Measurements from ENCODE around the gene SNRNP70. TPM values are rescaled to one million over a fixed set of nuclear protein-coding genes. Genes with fewer than 3 reads are reported as not detected.

SNRNP70 gene
- total and polyA plus RNA-seq, 5 donors, result 117 to 146 (median 144) TPM

DNA sequence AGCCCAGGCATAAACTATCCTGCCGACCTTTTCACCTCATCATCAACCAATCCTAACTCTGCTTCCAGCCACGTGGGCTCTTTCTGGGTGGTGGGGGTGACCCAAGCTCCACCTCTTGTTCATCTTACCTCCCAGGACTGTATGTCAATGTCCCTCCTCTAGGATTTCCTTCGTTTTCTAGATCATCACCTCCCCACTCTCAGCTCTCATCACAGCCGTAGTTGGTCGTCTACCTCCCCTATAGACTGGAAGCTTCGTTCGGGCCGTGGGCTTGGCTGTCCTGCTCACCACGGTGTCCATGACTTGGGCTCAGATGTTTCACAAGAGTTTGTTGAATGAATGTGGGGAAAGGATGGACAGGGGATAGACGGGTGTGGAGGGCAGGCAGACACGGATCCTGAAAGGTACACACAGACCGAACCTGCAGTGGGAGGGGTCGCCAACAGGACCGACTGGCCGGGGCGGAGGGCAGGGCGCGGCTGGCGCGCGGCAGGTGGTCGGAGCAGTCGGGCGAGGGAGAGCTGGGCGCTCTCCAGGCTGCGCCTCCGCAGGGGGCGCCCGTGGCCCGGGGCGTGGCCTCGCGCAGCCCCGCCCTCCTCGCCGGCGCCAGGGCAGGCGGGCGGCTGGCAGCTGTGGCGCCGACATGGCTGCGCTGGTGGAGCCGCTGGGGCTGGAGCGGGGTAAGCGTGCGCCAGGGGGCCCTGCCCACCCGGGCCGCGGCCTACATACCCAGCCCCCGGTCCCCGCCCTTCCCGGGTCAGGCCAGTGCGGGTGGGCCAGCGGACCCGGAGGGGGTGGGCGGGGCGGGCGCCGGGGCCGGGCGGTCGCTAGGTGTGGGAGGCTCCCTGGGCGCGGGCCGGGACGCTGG, 28.7 kb downstream of the SNRNP70 start, which contains the start of gene LIN7B:
LIN7B (plus strand) TSS at position 609 of the 868 bp plus-strand sequence; CDS start at position 644, 35 bp downstream.
- Histone ChIP-seq H3K4me1 (ENCODE audit: control insufficient read depth, insufficient read depth, low read length) (peaks cover 3% of the 10 kb centered on the region), H3K9me3 (ENCODE audit: control insufficient read depth, low read length) (no peaks in the 10 kb centered on the region), H3K4me3 (ENCODE audit: low read length) (peak within 1 kb of the TSS; percentile 83), H3K27me3 (ENCODE audit: control insufficient read depth, insufficient read depth) (no peaks in the 10 kb centered on the region), H3K27ac (ENCODE audit: low read length) (peak within 1 kb of the TSS; percentile 86)
- DNase-seq (peak; percentile 75 to 92 (median 91)), ATAC-seq (peak; percentile 59 to 68)
- 2% methylated on average over 66 of the region's 66 CpGs for WGBS
- intact Hi-C loops (cut with DNase I), result no loop called here

DNA sequence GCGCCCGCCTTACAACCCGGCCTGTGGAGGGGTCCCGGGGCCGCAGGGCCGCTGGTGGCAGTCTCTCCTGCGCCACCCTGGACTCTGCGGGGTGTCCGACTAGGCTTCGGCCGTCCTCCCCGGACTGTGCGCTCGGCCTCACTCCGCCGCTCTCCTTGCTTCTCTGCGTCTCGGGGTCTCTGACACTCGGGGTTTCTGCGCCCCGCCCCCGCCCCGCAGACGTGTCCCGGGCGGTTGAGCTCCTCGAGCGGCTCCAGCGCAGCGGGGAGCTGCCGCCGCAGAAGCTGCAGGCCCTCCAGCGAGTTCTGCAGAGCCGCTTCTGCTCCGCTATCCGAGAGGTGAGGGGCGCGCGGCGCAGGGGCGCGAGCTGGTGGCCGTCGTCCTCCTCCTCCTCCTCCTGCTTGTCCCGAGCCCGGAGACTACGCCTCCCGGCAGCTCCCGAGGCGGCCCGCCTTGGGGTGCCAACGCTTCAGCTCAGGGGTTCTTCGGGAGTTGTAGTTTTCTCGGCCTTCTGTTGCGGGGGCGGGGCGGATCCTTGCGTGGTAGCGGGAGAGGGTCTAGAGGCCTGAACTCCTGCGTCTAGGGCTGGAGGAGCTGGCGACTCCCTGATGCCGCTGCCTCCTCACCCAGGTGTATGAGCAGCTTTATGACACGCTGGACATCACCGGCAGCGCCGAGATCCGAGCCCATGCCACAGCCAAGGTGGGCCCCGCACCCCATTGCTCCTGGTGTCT, 29.5 kb downstream of the SNRNP70 start:
- peak; percentile 77 to 92 (median 92) for DNase-seq
- Histone ChIP-seq H3K4me3 (ENCODE audit: low read length) (peak overlapping the region; percentile 83), H3K4me1 (ENCODE audit: control insufficient read depth, insufficient read depth, low read length) (peaks cover 3% of the 10 kb centered on the region), H3K27ac (ENCODE audit: low read length) (peak overlapping the region; percentile 86), H3K9me3 (ENCODE audit: control insufficient read depth, low read length) (no peaks in the 10 kb centered on the region), H3K27me3 (ENCODE audit: control insufficient read depth, insufficient read depth) (no peaks in the 10 kb centered on the region)
- ATAC-seq, result peak; percentile 31 to 43
- intact Hi-C loops (cut with DNase I), result loop anchor here in 1 of 4 donors (5.0 kb wide), 1 partner anchor 38 kb away; no protein-coding TSS in a partner anchor
- 7% methylated on average over 68 of the region's 68 CpGs for WGBS

DNA sequence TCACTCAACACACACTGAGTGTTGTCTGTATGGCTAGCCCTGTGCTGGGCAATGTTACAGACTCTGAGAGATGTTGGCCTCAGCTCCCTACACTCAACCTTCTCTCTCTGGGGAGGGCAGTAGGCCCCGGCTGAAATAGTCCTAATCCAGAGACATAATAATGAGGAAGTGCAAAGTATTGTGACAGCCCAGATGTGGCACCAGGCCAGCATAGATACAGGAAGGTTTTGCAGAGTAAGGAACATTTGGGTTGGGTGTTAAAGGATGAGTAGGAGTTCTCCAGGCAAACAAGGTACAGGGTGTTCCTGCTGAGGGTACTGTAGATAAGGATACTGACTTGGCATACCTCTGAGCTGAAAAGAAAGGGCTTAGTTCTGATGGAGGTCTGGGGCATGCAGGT, 31.3 kb downstream of the SNRNP70 start:
- H3K4me1 ChIP-seq (ENCODE audit: control insufficient read depth, insufficient read depth, low read length), result peaks cover 3% of the 10 kb centered on the region
- ATAC-seq, result no peak
- no peak overlapping the region for H3K4me3 ChIP-seq (ENCODE audit: low read length)
- peak; percentile 57 to 86 (median 79) for DNase-seq
- intact Hi-C loops (cut with DNase I), result loop anchor here in 1 of 4 donors (5.0 kb wide), 1 partner anchor 36 kb away; no protein-coding TSS in a partner anchor
- 29% methylated on average over 1 of the region's 1 CpG for WGBS
- H3K9me3 ChIP-seq (ENCODE audit: control insufficient read depth, low read length), result no peaks in the 10 kb centered on the region
- H3K27ac ChIP-seq (ENCODE audit: low read length), result no peak overlapping the region
- H3K27me3 ChIP-seq (ENCODE audit: control insufficient read depth, insufficient read depth), result no peaks in the 10 kb centered on the region

DNA sequence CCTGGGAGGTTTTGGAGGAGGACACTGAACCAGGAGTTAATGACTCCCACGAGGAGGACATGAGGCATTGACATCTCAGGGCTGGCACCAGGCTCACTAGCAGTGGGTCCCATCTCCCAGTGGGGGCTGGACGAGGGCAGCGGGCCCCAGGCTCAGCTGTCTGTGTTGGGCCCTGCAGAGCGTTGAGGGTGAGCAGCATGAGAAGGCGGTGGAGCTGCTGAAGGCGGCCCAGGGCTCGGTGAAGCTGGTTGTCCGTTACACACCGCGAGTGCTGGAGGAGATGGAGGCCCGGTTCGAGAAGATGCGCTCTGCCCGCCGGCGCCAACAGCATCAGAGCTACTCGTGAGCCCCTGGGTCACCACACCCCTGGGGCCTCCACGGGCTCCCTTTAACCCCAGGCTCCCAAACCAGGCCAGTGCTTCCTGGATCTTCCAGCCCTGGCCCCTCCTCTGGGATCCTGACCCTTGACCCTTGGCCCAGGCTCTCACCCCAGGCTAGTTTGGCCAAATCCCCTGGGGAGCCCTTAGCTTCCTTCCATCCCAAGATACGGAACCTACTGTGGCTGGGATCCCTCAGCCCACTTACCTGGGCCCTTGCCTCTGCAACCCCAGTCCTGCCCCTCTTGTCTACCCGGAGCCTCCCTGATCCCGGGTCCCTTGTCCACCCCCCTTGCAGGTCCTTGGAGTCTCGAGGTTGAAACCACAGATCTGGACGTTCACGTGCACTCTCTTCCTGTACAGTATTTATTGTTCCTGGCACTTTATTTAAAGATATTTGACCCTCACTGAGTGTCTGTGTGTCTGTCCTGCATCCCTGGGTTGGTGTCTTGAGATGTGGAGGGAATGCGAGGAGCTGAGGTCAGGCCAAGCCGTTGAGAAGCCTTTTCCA, 32.7 kb downstream of the SNRNP70 start:
- Histone ChIP-seq H3K4me3 (ENCODE audit: low read length) (peak overlapping the region; percentile 66), H3K27me3 (ENCODE audit: control insufficient read depth, insufficient read depth) (no peaks in the 10 kb centered on the region), H3K9me3 (ENCODE audit: control insufficient read depth, low read length) (no peaks in the 10 kb centered on the region), H3K4me1 (ENCODE audit: control insufficient read depth, insufficient read depth, low read length) (peaks cover 3% of the 10 kb centered on the region), H3K27ac (ENCODE audit: low read length) (peak overlapping the region; percentile 99)
- ATAC-seq (no peak), DNase-seq (peak in 2 of 3 donors; percentile 64 to 77)
- WGBS, result 63% methylated on average over 26 of the region's 26 CpGs
- intact Hi-C loops (cut with DNase I), result loop anchor here in 1 of 4 donors (5.0 kb wide), 1 partner anchor 34 kb away; no protein-coding TSS in a partner anchor

DNA sequence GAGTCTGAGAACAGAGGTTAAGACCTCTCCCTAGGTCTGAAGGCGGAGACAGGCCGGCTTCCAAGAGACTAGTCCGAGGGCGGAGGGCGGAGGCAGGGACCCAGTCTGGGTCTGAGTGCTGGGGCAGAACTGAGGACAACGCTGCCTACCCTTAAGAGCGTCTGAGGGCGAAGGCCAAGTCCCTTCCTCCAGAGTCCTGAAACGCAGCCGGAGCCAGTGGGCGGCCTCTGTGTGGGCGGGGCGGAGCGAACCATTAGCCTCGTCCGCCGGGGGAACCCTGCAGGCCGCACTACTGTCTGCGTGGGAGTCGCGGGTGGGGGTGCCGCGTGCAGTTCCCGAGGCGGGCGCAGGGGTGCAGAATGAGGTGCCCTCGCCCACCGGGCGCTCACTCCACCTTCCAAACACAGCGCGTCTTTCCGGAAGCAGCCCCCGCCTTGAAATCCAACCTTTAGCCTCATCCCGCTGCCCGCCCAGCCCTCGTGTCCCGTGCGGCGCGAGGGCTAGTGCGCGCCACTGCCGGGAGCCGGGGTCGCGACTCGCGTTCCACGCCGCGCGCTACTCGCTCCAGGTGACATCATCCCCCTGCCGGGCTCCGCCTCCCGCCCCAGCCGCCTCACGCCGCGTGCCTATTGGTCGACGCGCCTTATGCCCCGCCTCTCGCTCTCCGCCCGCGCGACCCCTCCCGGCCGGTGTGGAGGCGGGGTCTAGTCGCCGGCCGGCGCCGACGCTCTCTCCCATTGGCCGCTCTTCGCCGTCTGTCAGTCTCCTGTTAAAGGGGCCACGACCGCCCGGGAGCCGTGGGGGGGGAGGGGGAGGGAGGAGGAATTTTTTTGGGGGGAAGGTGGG, 33.5 kb downstream of the SNRNP70 start, which contains the start of gene C19orf73:
C19orf73 (minus strand) TSS at position 579 of the 846 bp plus-strand sequence; CDS start at position 458, 121 bp downstream.
- H3K27ac ChIP-seq (ENCODE audit: low read length), result peak within 1 kb of the TSS; percentile 99
- H3K9me3 ChIP-seq (ENCODE audit: control insufficient read depth, low read length), result no peaks in the 10 kb centered on the region
- peaks cover under 1% of the 10 kb centered on the region for H3K4me1 ChIP-seq (ENCODE audit: control insufficient read depth, insufficient read depth, low read length)
- no peaks in the 10 kb centered on the region for H3K27me3 ChIP-seq (ENCODE audit: control insufficient read depth, insufficient read depth)
- H3K4me3 ChIP-seq (ENCODE audit: low read length), result peak within 1 kb of the TSS; percentile 66
- DNase-seq (peak; percentile 95 to 99 (median 98)), ATAC-seq (peak; percentile 92 to 93)
- intact Hi-C loops (cut with DNase I), result loop anchor here in 1 of 4 donors (5.0 kb wide), 1 partner anchor 34 kb away; no protein-coding TSS in a partner anchor
- under 1% methylated on average over 85 of the region's 85 CpGs for WGBS

DNA sequence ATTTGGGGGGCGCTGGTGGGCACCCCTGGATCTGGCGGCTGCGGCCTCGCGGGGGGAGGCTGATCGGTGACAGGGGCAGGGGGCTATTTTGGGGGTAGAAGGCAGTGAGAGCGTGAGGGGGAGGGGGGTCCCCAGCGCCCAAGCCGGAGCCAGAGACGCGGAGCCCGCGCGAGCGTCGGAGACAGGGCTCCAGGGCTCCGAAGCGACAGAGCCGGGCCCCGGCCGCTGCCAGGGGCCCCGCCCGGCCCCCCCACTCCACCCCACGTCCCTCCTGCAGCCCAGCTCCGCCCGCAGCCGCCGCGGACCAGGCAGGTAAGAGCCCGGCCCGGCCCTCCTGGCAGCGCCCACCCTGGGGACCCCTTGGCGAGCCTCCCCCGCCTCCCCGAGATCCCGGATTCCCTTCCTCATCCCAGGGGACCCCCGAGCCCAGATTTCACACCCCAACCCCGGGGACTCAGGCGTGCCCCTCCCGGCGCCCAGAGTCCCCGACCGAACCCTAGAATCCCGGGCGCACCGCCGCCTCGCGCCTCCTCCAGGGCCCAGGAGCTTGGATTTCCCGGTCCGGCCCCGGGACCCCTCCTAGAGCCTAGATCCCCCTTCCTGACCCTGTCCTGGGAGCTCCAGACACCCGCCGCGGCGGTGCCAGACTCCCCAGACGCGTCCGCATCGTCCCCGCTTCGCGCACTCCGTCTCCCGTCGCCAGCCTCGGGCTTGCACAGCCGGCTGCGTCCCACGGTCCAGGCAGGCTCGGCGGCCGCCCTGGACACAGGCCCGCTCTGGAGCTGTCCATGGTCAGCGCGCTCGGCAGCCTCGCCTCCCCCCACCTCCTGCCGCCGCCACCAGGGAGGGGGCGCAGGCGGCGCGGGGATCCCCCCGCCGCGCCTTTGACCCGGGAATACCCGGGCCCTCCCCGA, 34.4 kb downstream of the SNRNP70 start, which contains the start of gene PPFIA3:
PPFIA3 (plus strand) TSS at position 134 of the 914 bp plus-strand sequence. CDS start 8,330 bp downstream, outside the sequence.
- H3K9me3 ChIP-seq (ENCODE audit: control insufficient read depth, low read length), result no peaks in the 10 kb centered on the region
- DNase-seq (peak; percentile 75 to 91 (median 91)), ATAC-seq (peak; percentile 58 to 65)
- peak within 1 kb of the TSS; percentile 99 for H3K27ac ChIP-seq (ENCODE audit: low read length)
- H3K27me3 ChIP-seq (ENCODE audit: control insufficient read depth, insufficient read depth), result no peaks in the 10 kb centered on the region
- H3K4me3 ChIP-seq (ENCODE audit: low read length), result peak within 1 kb of the TSS; percentile 66
- no peaks in the 10 kb centered on the region for H3K4me1 ChIP-seq (ENCODE audit: control insufficient read depth, insufficient read depth, low read length)
- intact Hi-C loops (cut with DNase I), result loop anchor here in 2 of 4 donors (5.0 kb wide), 2 partner anchors 33 to 38 kb away; partner anchors contain the start of genes HRC (in 1 of the 2) and TRPM4 (in 1 of the 2)
- under 1% methylated on average over 90 of the region's 90 CpGs for WGBS

DNA sequence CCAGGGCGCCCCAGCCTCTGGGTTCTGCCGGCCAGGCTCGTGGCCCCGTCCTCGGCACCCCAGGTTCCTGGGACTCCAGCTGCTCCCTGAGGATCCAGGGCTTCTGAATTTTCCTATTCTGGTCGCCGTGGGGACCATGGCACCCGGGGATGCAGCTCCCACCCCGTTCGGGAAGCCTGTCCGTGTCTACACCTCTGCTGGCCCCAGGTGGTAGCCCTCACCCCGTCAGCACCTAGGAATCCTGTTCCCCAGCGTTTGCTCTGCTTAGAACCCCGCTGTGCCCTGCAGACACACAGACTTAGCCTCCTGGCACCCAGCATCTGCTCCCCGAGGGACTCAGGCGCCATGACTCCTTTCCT, 35.1 kb downstream of the SNRNP70 start:
- Histone ChIP-seq H3K9me3 (ENCODE audit: control insufficient read depth, low read length) (no peaks in the 10 kb centered on the region), H3K4me1 (ENCODE audit: control insufficient read depth, insufficient read depth, low read length) (no peaks in the 10 kb centered on the region), H3K27ac (ENCODE audit: low read length) (no peak overlapping the region), H3K4me3 (ENCODE audit: low read length) (no peak overlapping the region), H3K27me3 (ENCODE audit: control insufficient read depth, insufficient read depth) (no peaks in the 10 kb centered on the region)
- WGBS, result 11% methylated on average over 16 of the region's 16 CpGs
- no peak for DNase-seq
- intact Hi-C loops (cut with DNase I), result loop anchor here in 1 of 4 donors (5.0 kb wide), 1 partner anchor 37 kb away; the partner anchor contains the start of genes HRC and TRPM4
- ATAC-seq, result no peak

DNA sequence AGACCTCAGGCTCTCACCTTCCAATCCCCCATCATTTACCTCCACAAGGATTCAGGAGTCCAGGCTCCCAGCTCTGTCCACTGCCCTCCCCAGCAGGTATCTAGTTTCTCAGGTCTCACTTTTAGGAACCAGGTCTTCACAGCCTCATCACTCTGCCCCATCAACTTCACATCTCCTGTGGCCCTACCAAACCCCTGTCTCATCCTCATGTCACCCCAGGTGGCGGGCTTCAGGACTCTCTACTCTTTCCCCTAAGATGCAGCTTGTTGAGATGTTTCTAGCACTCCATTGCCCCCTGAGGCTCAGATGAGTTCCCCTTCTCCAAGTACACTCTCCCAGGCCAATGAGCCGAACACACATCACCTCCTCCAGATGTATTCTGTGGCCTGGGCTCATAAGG, 35.6 kb downstream of the SNRNP70 start:
- no peak overlapping the region for H3K27ac ChIP-seq (ENCODE audit: low read length)
- no peaks in the 10 kb centered on the region for H3K27me3 ChIP-seq (ENCODE audit: control insufficient read depth, insufficient read depth)
- no peak overlapping the region for H3K4me3 ChIP-seq (ENCODE audit: low read length)
- no peaks in the 10 kb centered on the region for H3K9me3 ChIP-seq (ENCODE audit: control insufficient read depth, low read length)
- ATAC-seq, result no peak
- 91% methylated on average over 2 of the region's 2 CpGs for WGBS
- no peaks in the 10 kb centered on the region for H3K4me1 ChIP-seq (ENCODE audit: control insufficient read depth, insufficient read depth, low read length)
- no peak for DNase-seq
- intact Hi-C loops (cut with DNase I), result loop anchor here in 1 of 4 donors (5.0 kb wide), 1 partner anchor 36 kb away; the partner anchor contains the start of genes HRC and TRPM4
